ENCODE data around the gene PAGR1. TPM values are rescaled to one million over a fixed set of nuclear protein-coding genes. Genes with fewer than 3 reads are reported as not detected.

The PAGR1 gene
- total and polyA plus RNA-seq, 2 of the 8 experiments (the other 6 are each of a cell fraction or from before 2014, with no cell fraction given): 35.4 to 56.4 TPM

GRCh38 chr16:29841631-29842030, 25.7 kb downstream of the PAGR1 start:
- Histone ChIP-seq H2BK20ac (ENCODE audit: low read length) (no peak overlapping the region), H3K9me3 (ENCODE audit: insufficient read depth in 2 of 2, low read depth in 1 of 2, low read length in 1 of 2) (no peaks in the 10 kb centered on the region), H3K9ac (replicated peaks in 1 of 4; ENCODE audit: extremely low read depth in 1 of 4, low read depth in 3 of 4, low read length in 3 of 4) (no peak overlapping the region), H4K8ac (ENCODE audit: extremely low read depth, insufficient read depth, low read length) (no peak overlapping the region), H4K91ac (replicated peaks; ENCODE audit: insufficient read length, low read length) (no peak overlapping the region), H4K5ac (ENCODE audit: insufficient read length, low read depth, low read length) (no peak overlapping the region), H2BK12ac (ENCODE audit: low read depth, low read length) (no peak overlapping the region), H3K79me1 (ENCODE audit: low read depth, low read length) (no peaks in the 10 kb centered on the region), H3K23ac (ENCODE audit: insufficient read length) (no peak overlapping the region), H3K4me2 (ENCODE audit: insufficient read depth in 1 of 2, low read depth in 2 of 2, low read length in 2 of 2) (no peak overlapping the region), H3K36me3 (ENCODE audit: control insufficient read depth in 2 of 4, insufficient read depth in 4 of 4, low read length in 3 of 4) (no peaks in the 10 kb centered on the region), H3K4me3 (ENCODE audit: extremely low read depth in 1 of 4, insufficient read depth in 2 of 4, low read depth in 3 of 4, low read length in 4 of 4) (no peak overlapping the region), H2BK5ac (ENCODE audit: low read depth, low read length) (no peak overlapping the region), H2BK120ac (replicated peaks; ENCODE audit: low read depth, low read length) (no peak overlapping the region), H2AK5ac (ENCODE audit: low read depth, low read length) (no peak overlapping the region), H2AFZ (ENCODE audit: low read length) (no peak overlapping the region), H3K4me1 (replicated peaks in 1 of 4; ENCODE audit: control insufficient read depth in 3 of 4, insufficient read depth in 4 of 4, low read length in 3 of 4) (no peaks in the 10 kb centered on the region; a peak in 1 of 7 replicates), H2BK15ac (ENCODE audit: low read length) (no peak overlapping the region), H3K23me2 (ENCODE audit: low read depth, low read length) (no peaks in the 10 kb centered on the region), H3K14ac (ENCODE audit: insufficient read length) (no peak overlapping the region), H3K56ac (replicated peaks; ENCODE audit: insufficient read length, low read depth, low read length) (no peak overlapping the region), H3K79me2 (ENCODE audit: control insufficient read depth in 1 of 2, insufficient read depth in 2 of 2, low read length in 2 of 2) (no peaks in the 10 kb centered on the region), H3K18ac (ENCODE audit: extremely low read depth, low read length) (no peak overlapping the region), H3K27ac (ENCODE audit: low read depth, low read length) (no peak overlapping the region), H3K27me3 (replicated peaks in 1 of 4; ENCODE audit: control insufficient read depth in 3 of 4, extremely low read depth in 1 of 4, insufficient read depth in 3 of 4, low read length in 3 of 4) (no peaks in the 10 kb centered on the region), H3K4ac (replicated peaks; ENCODE audit: insufficient read length, low read depth, low read length) (no peak overlapping the region), H4K20me1 (replicated peaks in 1 of 2; ENCODE audit: control insufficient read depth in 1 of 2, insufficient read depth in 2 of 2, low read length in 2 of 2) (no peaks in the 10 kb centered on the region)
- ChIA-PET POLR2A (ENCODE audit: partially characterized antibody) (interaction anchor here (0.6 to 12.7 kb wide), 2 partner anchors 8 to 19 kb away, joined by 3 to 167 read pairs; partner anchors contain the start of genes MVP and PAGR1), CTCF (ENCODE audit: partially characterized antibody) (interaction anchor here (0.7 to 4.2 kb wide), 10 partner anchors 8 to 568 kb away, joined by 3 to 28 read pairs (median 4); partner anchors contain the start of genes MAZ, MVP and TBX6)
- no peak for DNase-seq (ENCODE audit: low read depth in 1 of 2, low spot score in 2 of 2)
- WGBS, 2 experiments (ENCODE audit: extremely low coverage in 1 of 2, insufficient coverage in 1 of 2, insufficient read length in 1 of 2, insufficient replicate concordance in 2 of 2, low coverage in 1 of 2, low lambda C conversion rate in 2 of 2, missing lambda C conversion rate in 1 of 2): 93% methylated on average over 16 of the region's 23 CpGs; no CpG with 5 or more reads in 1 of the 2 experiments
- no peak for FAIRE-seq
- TF ChIP-seq TAF1 (IDR thresholded peaks at IDR 0.05; ENCODE audit: low read depth, low read length): no peak
- TF ChIP-seq BCL11A (IDR thresholded peaks at IDR 0.05; ENCODE audit: low read depth in 2 of 2, low read length in 2 of 2): no peak
- TF ChIP-seq POU5F1 (IDR thresholded peaks at IDR 0.05; ENCODE audit: low read depth, low read length): no peak
- no peak for TF ChIP-seq CTCF (IDR thresholded peaks at IDR 0.05; ENCODE audit: control extremely low read depth in 1 of 3, insufficient read depth in 1 of 3, low read depth in 1 of 3, low read length in 3 of 3)
- no peak for TF ChIP-seq PHF8 (conservative IDR thresholded peaks at IDR 0.05; ENCODE audit: low read depth, low read length)
- TF ChIP-seq SP4 (IDR thresholded peaks at IDR 0.05; ENCODE audit: low read length): no peak
- TF ChIP-seq RFX5 (IDR thresholded peaks at IDR 0.05; ENCODE audit: borderline replicate concordance, low read depth, low read length): no peak
- TF ChIP-seq TEAD4 (IDR thresholded peaks at IDR 0.05; ENCODE audit: low read depth, low read length): no peak
- no peak for TF ChIP-seq NANOG (IDR thresholded peaks at IDR 0.05; ENCODE audit: insufficient read depth, low read depth, low read length, poor library complexity, severe bottlenecking)
- no peak for TF ChIP-seq CREB1 (IDR thresholded peaks at IDR 0.05)
- TF ChIP-seq ZNF274 (IDR thresholded peaks at IDR 0.05; ENCODE audit: borderline replicate concordance, extremely low read depth, low read length): no peak
- no peak for TF ChIP-seq EGR1 (IDR thresholded peaks at IDR 0.05; ENCODE audit: borderline replicate concordance, low read depth, low read length)
